ENCODE measurements around the gene FILIP1L. TPM values are rescaled to one million over a fixed set of nuclear protein-coding genes. Genes with fewer than 3 reads are reported as not detected.

FILIP1L gene
- polyA plus RNA-seq, 1 of the 3 experiments (the other 2 are of a cell fraction) = 26.8 TPM

GRCh38 chr3:100140976-100141375, 26.7 kb upstream of the FILIP1L start:
- no peak for DNase-seq
- CTCF ChIA-PET = interaction anchor here (0.5 kb wide), 1 partner anchor 309 kb away, joined by 3 read pairs; no protein-coding TSS in a partner anchor

More at GRCh38 chr3:100140976-100141375, 26.7 kb upstream of the FILIP1L start:
- H3K9ac ChIP-seq = no peak overlapping the region
- no peak overlapping the region for H3K4me2 ChIP-seq
- no peak overlapping the region for H3K27ac ChIP-seq (ENCODE audit: low read depth in 2 of 2, low read length in 1 of 2)
- H3K4me3 ChIP-seq (ENCODE audit: low read depth in 2 of 2, low read length in 1 of 2) = no peak overlapping the region
- no peaks in the 10 kb centered on the region for H3F3A ChIP-seq (replicated peaks; ENCODE audit: insufficient read depth)
- TF ChIP-seq FOXJ3 (CRISPR knock-in tag; IDR thresholded peaks at IDR 0.05) (no peak), IRF3 (IDR thresholded peaks at IDR 0.05; ENCODE audit: low read depth, low read length) (no peak), TAF1 (IDR thresholded peaks at IDR 0.05; ENCODE audit: borderline replicate concordance, low read depth, low read length) (no peak), NRF1 (IDR thresholded peaks at IDR 0.05; ENCODE audit: low read depth, low read length) (no peak), REST (IDR thresholded peaks at IDR 0.05; ENCODE audit: low read depth, low read length) (no peak), ZBTB33 (IDR thresholded peaks at IDR 0.05; ENCODE audit: borderline replicate concordance, low read depth) (no peak)
- POLR2A ChIA-PET = no interaction called here
- no peak overlapping the region for H2AFZ ChIP-seq (ENCODE audit: low read depth)
- WGBS (ENCODE audit: low lambda C conversion rate) = 100% methylated on average over 1 of the region's 1 CpG
- 0 out of 2 replicates have a peak, but pooled peaks cover 3% of the 10 kb centered on the region for H3K9me2 ChIP-seq
- H3K27me3 ChIP-seq (ENCODE audit: insufficient read depth) = no peaks in the 10 kb centered on the region
- H4K20me1 ChIP-seq (ENCODE audit: insufficient read depth) = no peaks in the 10 kb centered on the region
- no peaks in the 10 kb centered on the region for H3K79me2 ChIP-seq (ENCODE audit: insufficient read depth)
- H3K4me1 ChIP-seq (ENCODE audit: control insufficient read depth in 1 of 2, insufficient read depth in 2 of 2, low read depth in 1 of 2, low read length in 1 of 2) = no peaks in the 10 kb centered on the region
- no peaks in the 10 kb centered on the region for H3K36me3 ChIP-seq (replicated peaks in 1 of 2; ENCODE audit: control insufficient read depth in 1 of 2, insufficient read depth in 2 of 2, low read length in 1 of 2)
- 0 out of 2 replicates have a peak, but pooled peaks cover 6% of the 10 kb centered on the region for H3K9me3 ChIP-seq

Data from SK-N-SH (cell line).